ENCODE measurements around the gene ADCK2.

The ADCK2 gene

GRCh38 chr7:140744005-140744404 is 71.3 kb downstream of the ADCK2 start:
- H3K4me3 ChIP-seq (replicated peaks; ENCODE audit: insufficient read depth, low read length), result no peak overlapping the region
- no peak for DNase-seq (ENCODE audit: low read depth in 1 of 2, low spot score in 1 of 2)
- TF ChIP-seq GABPA (IDR thresholded peaks at IDR 0.05; ENCODE audit: low read depth) (no peak), REST (IDR thresholded peaks at IDR 0.05; ENCODE audit: insufficient replicate concordance, low read depth) (no peak), SPI1 (IDR thresholded peaks at IDR 0.05; ENCODE audit: borderline replicate concordance, low read depth) (no peak), CTCF (IDR thresholded peaks at IDR 0.05; ENCODE audit: insufficient read depth, low read length) (no peak), POLR2AphosphoS5 (IDR thresholded peaks at IDR 0.05; ENCODE audit: low read depth) (no peak)
- H3K27me3 ChIP-seq (ENCODE audit: insufficient read depth, poor library complexity, severe bottlenecking), result no peaks in the 10 kb centered on the region
- H3K27ac ChIP-seq (replicated peaks), result no peak overlapping the region
